ENCODE results near the gene NLGN1.

DNA sequence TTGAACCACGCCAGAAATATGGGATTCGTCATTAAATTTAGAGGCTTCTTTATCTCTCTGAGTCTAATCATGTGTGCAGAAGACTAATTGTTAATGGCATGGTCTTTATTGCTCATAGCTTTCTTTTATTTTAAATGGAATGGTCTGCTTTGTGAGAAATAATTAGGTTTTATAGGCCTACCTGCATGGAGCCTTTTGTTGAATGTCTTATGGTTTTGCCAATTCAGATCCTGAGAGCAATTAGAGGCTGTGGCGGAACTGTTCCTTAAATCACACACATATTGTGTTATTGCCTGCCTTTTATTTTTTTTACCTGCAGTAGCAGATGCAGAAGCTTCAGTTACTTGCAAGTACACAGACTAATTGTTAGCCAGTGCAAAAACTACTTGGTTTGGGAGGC, 306.2 kb downstream of the NLGN1 start:
- TF ChIP-seq ZFP1 (CRISPR knock-in tag; IDR thresholded peaks at IDR 0.05) (no peak), MAZ (IDR thresholded peaks at IDR 0.05; ENCODE audit: borderline replicate concordance, low read depth, low read length) (no peak), MAZ (CRISPR knock-in tag; IDR thresholded peaks at IDR 0.05; ENCODE audit: low read depth) (no peak), ZNF331 (CRISPR knock-in tag; IDR thresholded peaks at IDR 0.05) (no peak), SP4 (CRISPR knock-in tag; IDR thresholded peaks at IDR 0.05) (no peak), MAFK (conservative IDR thresholded peaks at IDR 0.05 in 1 of 2, IDR thresholded peaks at IDR 0.05 in 1 of 2; ENCODE audit: low read length in 2 of 2) (no peak), ZNF567 (CRISPR knock-in tag; IDR thresholded peaks at IDR 0.05; ENCODE audit: borderline replicate concordance) (no peak), ZNF274 (CRISPR knock-in tag; IDR thresholded peaks at IDR 0.05) (no peak), ZNF713 (CRISPR knock-in tag; IDR thresholded peaks at IDR 0.05) (no peak), JUNB (CRISPR knock-in tag; IDR thresholded peaks at IDR 0.05; ENCODE audit: borderline replicate concordance) (no peak), TAF1 (CRISPR knock-in tag; IDR thresholded peaks at IDR 0.05) (no peak), CTCF (CRISPR knock-in tag; IDR thresholded peaks at IDR 0.05) (no peak), KDM4B (CRISPR knock-in tag; IDR thresholded peaks at IDR 0.05) (no peak)
